PFSK-1 (cell line): ENCODE results near the gene LRRC8A.

Source experiments
- FOXP2 ChIP-seq: optimal IDR thresholded peaks from 2 replicates; pipeline ENCODE3; 2011; ENCODE audit warnings: borderline replicate concordance, control low read depth, inconsistent platforms; ENCODE audit not compliant: insufficient read depth; ENCODE audit errors: extremely low read length, extremely low read depth
- POLR2AphosphoS5 ChIP-seq: IDR thresholded peaks from 2 replicates; pipeline ENCODE4 v1.6.1; 2012; ENCODE audit warnings: low read depth, mild to moderate bottlenecking, control low read depth, low read length, moderate library complexity
- SIN3A ChIP-seq: IDR thresholded peaks from 2 replicates; pipeline ENCODE4 v1.6.1; 2012; ENCODE audit warnings: mild to moderate bottlenecking, low read length, moderate library complexity, borderline replicate concordance; ENCODE audit not compliant: insufficient read depth
- TAF1 ChIP-seq: IDR thresholded peaks from 2 replicates; pipeline ENCODE4 v1.6.1; 2012; ENCODE audit warnings: low read length, control low read depth, borderline replicate concordance; ENCODE audit not compliant: insufficient read depth
- TF ChIP-seq, protein P1 (sequence below), 2 experiments: IDR thresholded peaks; 2 replicates each; pipeline versions ENCODE4 v1.6.1 to v1.8.0; 2011 to 2012; ENCODE audit warnings: low read depth in 2 of 2, low read length in 2 of 2, control low read depth in 1 of 2, inconsistent platforms in 1 of 2, mild to moderate bottlenecking in 1 of 2, moderate library complexity in 1 of 2; ENCODE audit not compliant: insufficient read depth in 1 of 2

LRRC8A gene

DNA sequence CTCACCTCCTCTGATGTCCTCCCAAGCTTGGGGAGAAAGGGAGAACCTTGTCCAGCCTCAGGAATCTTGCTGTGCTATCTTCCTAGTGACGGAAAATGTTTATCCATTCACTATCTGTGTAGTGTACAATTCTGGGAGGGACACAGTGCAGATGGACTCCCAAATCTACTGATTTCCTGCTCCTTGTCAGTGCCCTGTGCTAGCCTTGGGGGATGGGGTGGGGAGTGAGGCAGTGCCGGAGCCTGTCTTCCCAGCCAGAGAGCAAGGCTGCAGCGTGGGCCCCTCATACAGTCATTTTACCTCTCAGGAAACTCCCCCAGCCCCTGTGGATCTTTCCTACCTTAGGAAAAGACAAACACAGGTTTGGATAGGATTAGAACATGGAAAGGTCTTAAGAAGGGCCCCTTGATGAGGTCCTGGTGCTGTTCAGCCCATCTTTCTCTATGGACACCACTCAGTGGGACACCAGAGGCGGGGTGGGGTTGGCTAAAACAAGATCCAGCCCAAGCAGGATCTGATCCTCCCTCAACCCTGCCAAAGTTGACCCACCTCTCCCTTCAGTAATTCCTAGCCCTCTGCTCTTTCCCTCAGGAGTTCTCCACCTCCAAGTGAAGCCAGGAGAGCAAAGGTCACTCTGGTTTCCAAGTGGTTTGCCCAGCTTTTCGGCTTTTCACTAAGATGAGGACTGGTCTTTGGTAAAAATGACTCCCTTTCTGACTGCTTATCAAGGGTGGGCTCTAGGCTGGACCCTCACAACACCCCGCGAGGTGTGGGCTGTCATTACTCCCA is 62.1 kb downstream of the LRRC8A start:
- no peak for TF ChIP-seq POLR2AphosphoS5
- TF ChIP-seq SIN3A = no peak
- TF ChIP-seq FOXP2 = no peak
- no peak for TF ChIP-seq TAF1
- TF ChIP-seq, protein P1, sequence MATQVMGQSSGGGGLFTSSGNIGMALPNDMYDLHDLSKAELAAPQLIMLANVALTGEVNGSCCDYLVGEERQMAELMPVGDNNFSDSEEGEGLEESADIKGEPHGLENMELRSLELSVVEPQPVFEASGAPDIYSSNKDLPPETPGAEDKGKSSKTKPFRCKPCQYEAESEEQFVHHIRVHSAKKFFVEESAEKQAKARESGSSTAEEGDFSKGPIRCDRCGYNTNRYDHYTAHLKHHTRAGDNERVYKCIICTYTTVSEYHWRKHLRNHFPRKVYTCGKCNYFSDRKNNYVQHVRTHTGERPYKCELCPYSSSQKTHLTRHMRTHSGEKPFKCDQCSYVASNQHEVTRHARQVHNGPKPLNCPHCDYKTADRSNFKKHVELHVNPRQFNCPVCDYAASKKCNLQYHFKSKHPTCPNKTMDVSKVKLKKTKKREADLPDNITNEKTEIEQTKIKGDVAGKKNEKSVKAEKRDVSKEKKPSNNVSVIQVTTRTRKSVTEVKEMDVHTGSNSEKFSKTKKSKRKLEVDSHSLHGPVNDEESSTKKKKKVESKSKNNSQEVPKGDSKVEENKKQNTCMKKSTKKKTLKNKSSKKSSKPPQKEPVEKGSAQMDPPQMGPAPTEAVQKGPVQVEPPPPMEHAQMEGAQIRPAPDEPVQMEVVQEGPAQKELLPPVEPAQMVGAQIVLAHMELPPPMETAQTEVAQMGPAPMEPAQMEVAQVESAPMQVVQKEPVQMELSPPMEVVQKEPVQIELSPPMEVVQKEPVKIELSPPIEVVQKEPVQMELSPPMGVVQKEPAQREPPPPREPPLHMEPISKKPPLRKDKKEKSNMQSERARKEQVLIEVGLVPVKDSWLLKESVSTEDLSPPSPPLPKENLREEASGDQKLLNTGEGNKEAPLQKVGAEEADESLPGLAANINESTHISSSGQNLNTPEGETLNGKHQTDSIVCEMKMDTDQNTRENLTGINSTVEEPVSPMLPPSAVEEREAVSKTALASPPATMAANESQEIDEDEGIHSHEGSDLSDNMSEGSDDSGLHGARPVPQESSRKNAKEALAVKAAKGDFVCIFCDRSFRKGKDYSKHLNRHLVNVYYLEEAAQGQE (IDR thresholded peaks at IDR 0.05; ENCODE audit: insufficient read depth in 1 of 2, low read depth in 2 of 2, low read length in 2 of 2) = no peak

DNA sequence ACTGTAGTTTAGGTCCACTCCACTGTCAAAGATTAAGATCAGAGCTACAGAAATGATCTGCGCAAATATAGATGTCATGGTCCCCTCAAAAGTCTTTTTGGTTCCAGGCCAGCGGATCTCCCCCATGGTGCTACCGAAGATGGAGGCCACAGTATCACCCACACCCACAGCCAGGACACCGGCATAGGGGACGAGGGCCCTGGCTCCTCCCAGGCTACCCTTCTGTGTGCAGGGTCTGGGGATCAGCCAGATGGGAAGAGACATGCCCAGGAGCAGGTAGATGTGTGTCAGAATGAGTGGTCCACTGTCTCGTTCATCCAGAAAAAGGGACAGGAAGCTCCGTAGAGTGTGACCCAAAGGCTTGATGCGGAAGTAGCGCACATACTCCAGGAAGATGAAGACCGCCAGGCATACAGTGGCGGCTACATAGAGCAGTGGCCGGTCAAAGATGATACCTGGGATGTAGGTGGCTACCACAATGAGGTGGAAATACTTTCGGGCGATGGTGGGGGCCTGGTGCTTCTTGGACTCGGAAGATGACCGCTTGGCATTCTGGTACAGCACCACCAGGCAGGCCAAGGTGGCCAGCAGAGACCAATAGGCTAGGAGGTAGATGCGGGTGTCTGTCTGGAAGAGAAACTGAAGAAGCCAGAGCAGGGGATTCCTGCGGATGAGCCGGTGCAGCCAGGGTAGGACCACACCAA is 64.0 kb downstream of the LRRC8A start:
- no peak for TF ChIP-seq POLR2AphosphoS5
- TF ChIP-seq, protein P1 (IDR thresholded peaks at IDR 0.05; ENCODE audit: insufficient read depth in 1 of 2, low read depth in 2 of 2, low read length in 2 of 2) = no peak
- no peak for TF ChIP-seq SIN3A
- TF ChIP-seq TAF1 = no peak
- no peak for TF ChIP-seq FOXP2

DNA sequence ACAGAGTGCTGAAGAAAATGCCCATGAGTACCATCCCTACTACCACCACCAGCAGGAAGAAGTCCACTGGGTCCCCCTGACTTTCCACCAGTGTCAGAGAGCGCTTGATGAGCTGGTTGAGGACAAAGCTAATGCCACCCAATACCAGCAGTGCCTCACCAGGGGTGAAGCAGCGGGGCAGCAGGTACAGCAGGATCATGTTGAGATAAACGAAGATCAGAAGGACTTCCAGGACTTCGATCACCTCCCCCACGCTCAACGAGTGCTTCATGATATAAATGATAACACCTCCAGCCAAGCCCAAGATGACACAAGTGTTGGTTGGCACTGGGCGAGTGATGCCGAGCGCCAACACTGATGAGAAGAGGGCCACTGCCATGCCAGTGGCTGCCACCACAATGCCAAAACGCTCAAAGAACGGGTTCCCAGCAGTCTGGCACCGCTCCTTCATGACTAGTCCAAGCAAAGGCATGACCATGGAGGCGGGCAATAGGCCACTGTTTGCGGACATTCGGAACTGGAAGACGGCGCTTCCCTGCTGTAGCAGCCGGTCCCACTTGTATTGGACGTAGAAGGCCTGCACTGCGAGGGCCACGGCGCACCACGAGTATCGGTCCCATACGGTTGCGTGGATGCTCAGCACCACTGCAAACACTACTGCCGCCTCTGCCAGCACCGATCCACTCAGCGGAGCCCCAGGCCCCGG is 64.8 kb downstream of the LRRC8A start:
- TF ChIP-seq SIN3A (no peak), TAF1 (no peak), POLR2AphosphoS5 (no peak), FOXP2 (no peak)
- TF ChIP-seq, protein P1 (IDR thresholded peaks at IDR 0.05; ENCODE audit: insufficient read depth in 1 of 2, low read depth in 2 of 2, low read length in 2 of 2) = no peak

DNA sequence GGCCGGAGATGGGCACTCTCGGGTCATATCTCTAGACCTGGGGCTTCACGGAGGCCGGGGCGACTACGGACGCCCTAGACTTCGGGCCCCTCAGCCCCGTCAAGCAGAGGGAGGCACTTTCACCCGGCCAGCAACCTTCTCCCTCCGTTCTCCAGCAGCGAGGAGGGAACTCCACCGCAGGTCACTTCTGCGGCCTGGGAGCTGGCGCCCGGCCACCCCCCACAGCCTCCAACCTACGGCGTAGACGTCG is 65.3 kb downstream of the LRRC8A start:
- TF ChIP-seq, protein P1 (IDR thresholded peaks at IDR 0.05; ENCODE audit: insufficient read depth in 1 of 2, low read depth in 2 of 2, low read length in 2 of 2) = no peak
- TF ChIP-seq FOXP2 (no peak), POLR2AphosphoS5 (no peak), TAF1 (no peak), SIN3A (no peak)
